ENCODE results near the gene BCAT1.
"Not testable (repeated sequence)": the region's sequence is repeated elsewhere in the genome, so short reads cannot be mapped to it uniquely, and the experiment has no call there.

BCAT1 gene

DNA sequence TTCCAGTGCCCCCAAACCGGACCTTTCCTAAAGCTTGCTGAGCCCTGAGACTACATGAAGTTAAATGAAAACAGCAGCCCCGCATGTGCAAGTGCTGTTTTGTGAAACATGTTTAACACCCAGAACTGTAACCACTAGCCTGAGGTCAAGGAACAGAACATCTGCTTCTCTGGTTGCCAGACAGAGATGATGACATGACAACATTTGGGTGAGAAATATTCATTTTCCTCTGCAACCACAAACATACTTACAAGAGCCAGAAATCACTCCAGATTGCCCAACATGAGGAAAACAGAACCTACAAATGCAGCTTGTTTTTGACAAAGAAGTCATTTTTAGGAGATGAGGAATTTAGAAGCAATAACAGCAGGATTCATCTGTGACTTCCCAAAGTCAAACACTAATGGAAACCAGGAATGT, 110.4 kb downstream of the BCAT1 start:
- peak; percentile 42 for DNase-seq (ENCODE audit: low spot score)
- Mint-ChIP-seq H3K4me1 (ENCODE audit: low read depth) (peaks cover 27% of the 10 kb centered on the region), H3K36me3 (ENCODE audit: low read depth) (peaks cover 3% of the 10 kb centered on the region), H3K4me3 (peak overlapping the region; percentile 12), H3K27me3 (ENCODE audit: low read depth) (no peaks in the 10 kb centered on the region), H3K9me3 (no peaks in the 10 kb centered on the region), H3K27ac (peak overlapping the region; percentile 7)

DNA sequence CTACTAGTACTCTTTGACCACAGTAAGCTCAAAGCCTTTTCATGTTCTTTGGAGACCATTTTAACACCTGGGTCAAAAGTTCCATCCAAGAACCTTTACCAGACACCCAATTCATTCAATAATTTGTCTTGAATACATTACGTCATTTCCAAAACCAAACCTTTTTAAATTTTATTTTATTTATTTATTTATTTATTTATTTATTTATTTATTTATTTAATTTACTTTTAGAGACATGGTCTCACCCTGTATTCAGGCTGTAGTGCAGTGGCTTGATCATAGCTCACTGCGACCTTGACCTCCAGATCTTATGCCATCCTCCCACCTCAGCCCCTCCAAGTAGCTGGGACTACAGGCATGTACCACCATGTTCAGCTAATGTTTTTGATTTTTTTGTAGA, 113.5 kb downstream of the BCAT1 start:
- Mint-ChIP-seq H3K4me3 (no peak overlapping the region), H3K36me3 (ENCODE audit: low read depth) (peaks cover 3% of the 10 kb centered on the region), H3K27me3 (ENCODE audit: low read depth) (no peaks in the 10 kb centered on the region), H3K4me1 (ENCODE audit: low read depth) (peaks cover 23% of the 10 kb centered on the region), H3K9me3 (no peaks in the 10 kb centered on the region), H3K27ac (no peak overlapping the region)
- no peak for DNase-seq (ENCODE audit: low spot score)

DNA sequence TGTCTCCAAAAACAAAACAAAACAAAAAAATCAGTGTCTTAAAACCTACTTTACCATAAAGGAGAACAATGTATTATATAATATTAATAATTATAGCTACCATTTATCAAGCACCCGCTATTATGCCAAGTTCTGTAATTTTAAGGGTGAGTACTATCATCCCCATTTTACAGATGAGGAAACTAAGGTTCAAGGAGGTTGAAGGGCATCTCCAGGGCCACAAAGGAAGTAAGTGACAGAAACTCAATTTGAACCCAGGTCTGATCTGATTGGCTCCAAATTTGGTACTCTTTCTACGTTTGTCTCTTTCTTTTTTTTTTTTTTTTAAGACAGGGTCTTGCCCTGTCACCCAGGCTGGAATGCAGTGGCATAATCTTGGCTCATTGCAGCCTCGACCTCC, 115.4 kb downstream of the BCAT1 start:
- DNase-seq (ENCODE audit: low spot score): no peak
- H3K4me1 Mint-ChIP-seq (ENCODE audit: low read depth): peaks cover 11% of the 10 kb centered on the region
- no peaks in the 10 kb centered on the region for H3K36me3 Mint-ChIP-seq (ENCODE audit: low read depth)
- H3K27me3 Mint-ChIP-seq (ENCODE audit: low read depth): no peaks in the 10 kb centered on the region
- H3K9me3 Mint-ChIP-seq: no peaks in the 10 kb centered on the region
- no peak overlapping the region for H3K27ac Mint-ChIP-seq
- no peak overlapping the region for H3K4me3 Mint-ChIP-seq

DNA sequence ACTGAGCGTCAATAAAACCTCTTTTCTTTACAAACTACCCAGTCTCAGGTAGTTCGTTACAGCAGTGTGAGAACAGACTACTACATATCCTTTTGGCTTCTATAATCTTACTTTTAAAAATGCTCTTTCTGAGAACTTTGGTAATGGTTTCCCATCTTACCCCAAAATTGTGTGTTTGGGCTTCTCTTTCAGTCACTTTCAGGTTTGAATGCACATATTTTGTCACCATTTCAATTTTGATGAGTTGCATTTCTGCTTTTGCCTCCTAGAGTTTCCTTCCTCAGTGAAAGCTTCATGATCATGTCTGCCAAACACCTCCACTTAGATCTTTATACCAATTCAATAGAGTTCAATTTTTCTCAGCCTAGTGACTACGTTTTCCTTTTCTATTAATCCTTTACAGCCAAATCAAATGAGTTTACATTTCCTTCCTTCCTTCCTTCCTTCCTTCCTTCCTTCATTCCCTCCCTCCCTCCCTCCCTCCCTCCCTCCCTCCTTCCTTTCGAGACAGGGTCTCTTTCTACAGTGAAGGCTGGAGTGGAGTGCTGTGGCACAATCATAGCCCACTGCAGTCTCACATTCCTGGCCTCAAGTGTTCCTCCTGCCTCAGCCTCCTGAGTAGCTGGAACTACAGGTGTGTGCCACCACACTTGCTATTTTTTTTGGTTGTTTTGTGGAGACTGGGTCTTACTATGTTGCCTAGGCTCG, 124.9 kb downstream of the BCAT1 start:
- H3K27ac Mint-ChIP-seq: no peak overlapping the region
- H3K9me3 Mint-ChIP-seq: no peaks in the 10 kb centered on the region
- H3K4me1 Mint-ChIP-seq (ENCODE audit: low read depth): peaks cover 8% of the 10 kb centered on the region
- no peaks in the 10 kb centered on the region for H3K27me3 Mint-ChIP-seq (ENCODE audit: low read depth)
- DNase-seq (ENCODE audit: low spot score): no peak
- no peak overlapping the region for H3K4me3 Mint-ChIP-seq
- peaks cover 6% of the 10 kb centered on the region for H3K36me3 Mint-ChIP-seq (ENCODE audit: low read depth)

DNA sequence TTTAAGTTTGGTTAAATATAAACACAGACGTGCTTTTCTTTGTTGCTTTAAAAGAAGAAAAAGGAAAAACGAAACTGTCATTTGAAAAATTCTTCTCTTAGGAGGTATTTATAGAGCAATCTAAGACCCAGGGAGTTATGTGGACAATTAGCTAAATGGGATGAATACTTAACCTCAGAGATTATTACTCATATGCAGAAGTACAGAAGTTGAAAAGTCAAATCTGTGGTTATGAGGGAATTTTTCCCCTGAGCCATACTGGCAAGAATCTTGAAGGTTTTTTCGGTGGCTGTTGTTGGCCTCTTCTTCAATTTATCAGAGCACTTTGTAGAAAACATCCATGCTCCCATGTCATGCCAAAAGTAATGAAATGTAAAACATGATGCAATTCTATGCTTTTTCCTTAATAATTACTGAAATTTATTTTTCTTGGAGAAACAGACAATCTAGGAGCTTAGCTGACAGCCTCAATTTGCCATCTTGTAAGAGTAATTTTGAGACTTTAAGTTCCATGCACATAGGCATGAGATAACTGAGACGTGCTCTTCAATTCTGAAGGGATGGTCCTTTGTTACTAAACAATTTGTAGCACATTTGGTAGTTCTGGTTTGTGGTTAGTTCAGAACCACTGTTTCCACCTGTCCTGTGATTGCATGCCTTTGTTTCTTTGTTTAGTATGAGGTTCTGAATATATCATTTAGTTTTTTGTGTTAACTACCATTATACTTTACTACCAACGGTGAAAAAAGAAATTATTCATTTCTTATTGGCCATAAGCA, 126.6 kb downstream of the BCAT1 start:
- H3K4me3 Mint-ChIP-seq: no peak overlapping the region
- DNase-seq (ENCODE audit: low spot score): no peak
- H3K27ac Mint-ChIP-seq: no peak overlapping the region

DNA sequence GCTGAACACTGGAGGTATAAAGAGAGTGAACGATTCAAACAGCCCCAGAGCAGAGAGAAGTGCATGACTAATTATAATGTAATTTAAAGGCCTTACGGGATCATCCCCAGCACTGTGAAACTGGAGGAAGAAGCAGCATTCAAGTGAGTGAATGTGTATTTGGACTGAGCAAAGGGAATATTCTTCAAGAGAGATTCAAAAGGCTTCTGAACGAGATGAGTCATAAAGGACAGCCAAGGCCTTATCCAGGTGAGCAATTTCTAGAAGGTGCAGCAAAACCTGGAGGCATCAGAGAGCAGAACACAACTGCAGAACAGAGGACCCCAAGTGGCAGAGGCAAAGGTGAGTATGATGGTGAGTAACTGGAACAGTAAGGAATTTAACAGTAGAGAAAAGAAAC, 127.2 kb downstream of the BCAT1 start:
- no peak for DNase-seq (ENCODE audit: low spot score)
- H3K9me3 Mint-ChIP-seq: no peaks in the 10 kb centered on the region
- H3K4me1 Mint-ChIP-seq (ENCODE audit: low read depth): peaks cover 8% of the 10 kb centered on the region
- no peak overlapping the region for H3K27ac Mint-ChIP-seq
- H3K4me3 Mint-ChIP-seq: no peak overlapping the region
- peaks cover 4% of the 10 kb centered on the region for H3K36me3 Mint-ChIP-seq (ENCODE audit: low read depth)
- H3K27me3 Mint-ChIP-seq (ENCODE audit: low read depth): no peaks in the 10 kb centered on the region

More for the DNA sequence above, 126.6 kb downstream of the BCAT1 start:
- H3K27me3 Mint-ChIP-seq (ENCODE audit: low read depth): no peaks in the 10 kb centered on the region
- H3K36me3 Mint-ChIP-seq (ENCODE audit: low read depth): peaks cover 6% of the 10 kb centered on the region
- peaks cover 8% of the 10 kb centered on the region for H3K4me1 Mint-ChIP-seq (ENCODE audit: low read depth)
- H3K9me3 Mint-ChIP-seq: no peaks in the 10 kb centered on the region

DNA sequence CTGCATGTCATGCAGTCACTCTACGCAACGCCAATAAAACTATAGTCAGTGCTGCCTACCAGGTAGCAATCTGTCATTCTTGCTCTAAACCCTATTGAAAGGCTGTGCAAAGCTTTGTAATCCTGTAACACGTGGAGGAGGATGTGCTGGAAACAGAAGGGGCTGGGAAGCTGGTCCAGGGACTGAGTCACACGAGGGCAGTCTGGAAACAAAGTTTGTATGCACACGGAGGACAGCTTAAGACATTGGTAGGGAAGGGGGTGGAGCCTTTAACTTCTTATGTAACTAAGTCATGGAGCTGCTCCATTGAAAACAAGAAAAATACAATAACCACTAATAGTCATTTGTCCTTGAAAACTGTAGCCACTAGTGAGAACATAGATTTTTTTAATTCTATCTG, 128.0 kb downstream of the BCAT1 start:
- peaks cover 2% of the 10 kb centered on the region for H3K36me3 Mint-ChIP-seq (ENCODE audit: low read depth)
- no peak overlapping the region for H3K27ac Mint-ChIP-seq
- H3K4me1 Mint-ChIP-seq (ENCODE audit: low read depth): peaks cover 8% of the 10 kb centered on the region
- no peaks in the 10 kb centered on the region for H3K9me3 Mint-ChIP-seq
- no peaks in the 10 kb centered on the region for H3K27me3 Mint-ChIP-seq (ENCODE audit: low read depth)
- DNase-seq (ENCODE audit: low spot score): no peak
- no peak overlapping the region for H3K4me3 Mint-ChIP-seq

DNA sequence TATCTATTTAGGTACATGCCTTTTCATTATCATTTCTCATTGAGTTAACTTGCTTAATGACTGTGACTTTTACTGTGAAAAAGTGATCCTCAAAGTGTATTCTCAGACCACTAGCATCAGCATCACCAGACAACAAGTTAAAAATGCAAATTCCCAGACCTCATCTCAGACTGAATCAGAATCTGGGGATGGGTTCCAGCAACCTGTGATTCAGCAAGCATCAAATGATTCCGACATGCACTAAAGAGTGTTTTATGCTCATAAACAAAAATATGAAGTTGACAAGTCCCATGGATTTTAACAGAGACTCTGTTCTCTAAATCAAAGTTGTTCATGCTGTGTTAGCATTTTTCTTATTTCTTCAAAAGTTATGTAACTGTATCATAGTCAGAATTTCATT, 130.6 kb downstream of the BCAT1 start:
- no peak overlapping the region for H3K27ac Mint-ChIP-seq

DNA sequence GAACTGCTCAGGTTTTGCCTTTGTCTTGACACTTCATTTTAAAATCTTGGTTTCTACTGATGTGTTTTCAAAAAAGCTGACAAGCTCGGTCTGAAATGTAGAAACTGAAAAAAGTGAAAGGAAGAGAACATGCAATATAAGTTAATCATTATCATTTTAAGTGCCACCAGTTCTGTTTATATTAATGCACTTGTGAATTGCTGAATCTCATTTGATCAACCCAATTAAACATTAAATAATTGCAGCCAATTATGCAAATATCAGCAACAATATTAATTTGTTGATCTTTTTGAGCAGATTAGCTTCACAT, 133.8 kb downstream of the BCAT1 start:
- Mint-ChIP-seq H3K27me3 (ENCODE audit: low read depth) (peaks cover 5% of the 10 kb centered on the region), H3K27ac (peak overlapping the region; percentile 87), H3K4me3 (peak overlapping the region; percentile 81), H3K4me1 (ENCODE audit: low read depth) (peaks cover 16% of the 10 kb centered on the region), H3K9me3 (no peaks in the 10 kb centered on the region), H3K36me3 (ENCODE audit: low read depth) (peaks cover 1% of the 10 kb centered on the region)
- DNase-seq (ENCODE audit: low spot score): no peak

More for the DNA sequence above, 130.6 kb downstream of the BCAT1 start:
- Mint-ChIP-seq H3K9me3 (no peaks in the 10 kb centered on the region), H3K27me3 (ENCODE audit: low read depth) (no peaks in the 10 kb centered on the region), H3K4me1 (ENCODE audit: low read depth) (peaks cover 18% of the 10 kb centered on the region), H3K4me3 (no peak overlapping the region), H3K36me3 (ENCODE audit: low read depth) (no peaks in the 10 kb centered on the region)
- no peak for DNase-seq (ENCODE audit: low spot score)

DNA sequence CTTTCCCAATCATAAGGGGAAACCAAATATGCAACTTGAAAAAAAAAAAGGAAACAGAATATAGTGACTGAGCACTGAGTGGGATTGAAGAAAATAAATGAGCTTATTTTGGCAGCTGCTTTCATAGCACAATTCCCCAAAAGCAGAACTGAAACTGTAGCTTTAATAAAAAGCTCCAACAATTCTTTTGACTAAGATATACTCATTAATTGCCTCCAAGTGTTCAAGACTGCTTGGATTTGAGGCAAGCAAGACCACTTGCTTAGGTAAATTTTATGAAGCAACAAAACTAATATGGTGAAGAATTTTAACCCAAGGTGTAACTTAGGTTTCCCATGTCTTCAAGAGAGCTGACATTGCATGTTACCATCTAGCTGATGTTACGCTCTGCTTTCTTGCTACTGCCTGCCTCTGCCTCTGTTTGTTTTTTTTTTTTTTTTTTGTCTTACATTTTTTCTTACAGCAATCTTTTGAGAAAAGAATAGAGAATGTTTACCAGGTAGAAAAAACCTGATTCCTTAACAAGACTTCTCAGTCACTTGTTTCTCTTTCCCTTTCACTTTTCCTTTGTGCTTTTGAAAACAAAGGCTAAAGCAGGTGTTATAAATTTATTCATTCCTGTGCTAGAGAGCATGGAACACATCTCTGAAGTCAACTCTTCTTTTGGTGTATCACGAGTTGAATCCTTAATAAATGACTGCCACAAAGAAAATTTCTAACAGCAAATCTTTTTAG, 134.4 kb downstream of the BCAT1 start:
- peaks cover 16% of the 10 kb centered on the region for H3K4me1 Mint-ChIP-seq (ENCODE audit: low read depth)
- peaks cover 1% of the 10 kb centered on the region for H3K36me3 Mint-ChIP-seq (ENCODE audit: low read depth)
- no peak for DNase-seq (ENCODE audit: low spot score)
- H3K9me3 Mint-ChIP-seq: no peaks in the 10 kb centered on the region
- H3K4me3 Mint-ChIP-seq: peak overlapping the region; percentile 81
- peaks cover 5% of the 10 kb centered on the region for H3K27me3 Mint-ChIP-seq (ENCODE audit: low read depth)
- peak overlapping the region; percentile 87 for H3K27ac Mint-ChIP-seq

DNA sequence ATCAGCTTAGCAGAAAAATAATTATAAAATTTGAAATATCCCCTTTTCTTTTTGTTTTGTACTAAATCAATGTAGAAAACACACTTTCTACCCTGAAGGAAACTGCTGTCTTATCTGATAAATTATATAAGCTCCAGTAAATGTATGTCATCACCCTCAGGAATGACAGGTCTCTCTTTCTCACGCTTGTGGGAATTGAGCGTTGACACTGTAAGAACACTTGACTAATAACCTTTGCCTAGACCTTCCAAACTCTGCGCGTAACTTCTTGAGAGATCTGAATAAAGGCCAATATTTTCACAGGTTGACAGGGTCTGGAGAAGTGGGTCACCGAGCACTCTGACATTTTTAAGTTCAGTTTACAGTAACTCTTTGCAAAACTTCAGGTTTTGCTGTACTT, 138.5 kb downstream of the BCAT1 start:
- no peak overlapping the region for H3K27ac Mint-ChIP-seq
- no peak overlapping the region for H3K4me3 Mint-ChIP-seq
- no peak for DNase-seq (ENCODE audit: low spot score)
- peaks cover 7% of the 10 kb centered on the region for H3K9me3 Mint-ChIP-seq
- H3K4me1 Mint-ChIP-seq (ENCODE audit: low read depth): peaks cover 16% of the 10 kb centered on the region
- H3K27me3 Mint-ChIP-seq (ENCODE audit: low read depth): peaks cover 5% of the 10 kb centered on the region
- H3K36me3 Mint-ChIP-seq (ENCODE audit: low read depth): peaks cover 1% of the 10 kb centered on the region

DNA sequence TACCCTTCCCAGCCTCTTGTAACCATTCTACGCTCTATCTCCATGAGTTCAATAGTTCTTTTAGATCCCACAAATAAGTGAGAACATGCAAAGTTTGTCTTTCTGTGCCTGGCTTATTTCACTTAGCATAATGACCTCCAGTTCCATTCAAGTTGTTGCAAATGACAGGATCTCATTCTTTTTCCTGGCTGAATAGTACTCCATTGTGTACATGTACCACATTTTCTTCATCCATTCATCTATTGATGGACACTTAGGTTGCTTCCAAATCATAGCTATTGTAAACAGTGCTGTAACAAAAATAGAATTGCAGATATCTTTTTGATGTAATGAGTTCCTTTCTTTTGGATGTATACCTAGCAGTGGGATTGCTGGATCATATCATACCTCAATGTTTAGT, 139.6 kb downstream of the BCAT1 start:
- not testable (repeated sequence) for H3K27ac Mint-ChIP-seq; H3K4me3 Mint-ChIP-seq; H3K27me3 Mint-ChIP-seq (ENCODE audit: low read depth); H3K36me3 Mint-ChIP-seq (ENCODE audit: low read depth); DNase-seq (ENCODE audit: low spot score); H3K4me1 Mint-ChIP-seq (ENCODE audit: low read depth)
- H3K9me3 Mint-ChIP-seq: peaks cover 17% of the 10 kb centered on the region

DNA sequence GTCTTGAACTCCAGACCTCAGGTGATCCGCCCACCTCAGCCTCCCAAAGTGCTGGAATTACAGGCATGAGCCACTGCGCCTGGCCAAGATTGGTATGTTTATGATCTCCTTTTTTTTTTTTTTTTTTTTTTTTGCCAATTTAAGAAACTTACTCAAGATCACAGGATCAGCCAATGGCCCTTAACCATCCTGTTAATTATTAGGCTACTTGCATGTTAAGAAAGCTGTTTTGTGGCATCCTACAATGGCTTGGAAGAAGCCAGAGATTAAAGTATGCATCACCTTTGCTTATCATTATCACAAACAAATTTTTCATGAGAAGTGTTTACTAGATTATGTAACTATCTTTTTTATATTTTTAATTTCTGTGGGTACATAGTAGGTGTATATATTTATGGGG, 140.2 kb downstream of the BCAT1 start:
- peaks cover 8% of the 10 kb centered on the region for H3K36me3 Mint-ChIP-seq (ENCODE audit: low read depth)
- no peak for DNase-seq (ENCODE audit: low spot score)
- no peak overlapping the region for H3K4me3 Mint-ChIP-seq
- H3K4me1 Mint-ChIP-seq (ENCODE audit: low read depth): peaks cover 6% of the 10 kb centered on the region
- peaks cover 17% of the 10 kb centered on the region for H3K9me3 Mint-ChIP-seq
- no peak overlapping the region for H3K27ac Mint-ChIP-seq
- H3K27me3 Mint-ChIP-seq (ENCODE audit: low read depth): peaks cover 5% of the 10 kb centered on the region

DNA sequence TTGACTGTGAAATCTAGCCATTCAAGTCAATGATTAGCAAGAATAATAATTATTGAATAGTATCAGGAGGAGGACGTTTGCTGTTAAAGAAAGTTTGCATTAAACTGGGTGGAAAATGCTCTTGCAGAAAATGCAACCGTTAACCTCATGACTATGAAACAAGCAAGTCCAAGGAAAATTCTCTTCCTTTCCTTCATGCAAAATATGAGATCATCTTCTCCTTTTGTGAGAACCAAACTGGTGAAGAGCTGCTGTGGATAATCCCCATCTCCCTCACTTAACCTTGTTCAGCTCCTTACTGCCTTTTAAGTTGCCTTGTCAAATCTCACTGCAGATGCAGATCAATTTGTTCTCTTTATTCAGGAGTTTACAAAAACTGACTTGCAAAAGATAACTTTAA, 142.5 kb downstream of the BCAT1 start:
- H3K27ac Mint-ChIP-seq: no peak overlapping the region
- H3K4me3 Mint-ChIP-seq: no peak overlapping the region
- peaks cover 16% of the 10 kb centered on the region for H3K36me3 Mint-ChIP-seq (ENCODE audit: low read depth)
- H3K27me3 Mint-ChIP-seq (ENCODE audit: low read depth): no peaks in the 10 kb centered on the region
- peaks cover 11% of the 10 kb centered on the region for H3K4me1 Mint-ChIP-seq (ENCODE audit: low read depth)
- peaks cover 29% of the 10 kb centered on the region for H3K9me3 Mint-ChIP-seq
- DNase-seq (ENCODE audit: low spot score): no peak
